Measurements from ENCODE around the gene EXOSC6.
"Not testable (repeated sequence)": the region's sequence is repeated elsewhere in the genome, so short reads cannot be mapped to it uniquely, and the experiment has no call there.

The EXOSC6 gene

GRCh38 chr16:70254180-70254964 lies 2.6 kb upstream of the EXOSC6 start:
- no peak for DNase-seq

- peak; percentile 53 for DNase-seq
Measured at GRCh38 chr16:70253291-70254106, 1.8 kb upstream of the EXOSC6 start.

GRCh38 chr16:70252355-70252988 lies 732 bp upstream of the EXOSC6 start:
- no peak for DNase-seq

GRCh38 chr16:70250748-70251628 lies 752 bp downstream of the EXOSC6 start:
- DNase-seq = peak; percentile 48

GRCh38 chr16:70249697-70250096 lies 2.0 kb downstream of the EXOSC6 start:
- not testable (repeated sequence) for DNase-seq

- not testable (repeated sequence) for DNase-seq
Measured at GRCh38 chr16:70238773-70239172, 13.0 kb downstream of the EXOSC6 start.

DNA sequence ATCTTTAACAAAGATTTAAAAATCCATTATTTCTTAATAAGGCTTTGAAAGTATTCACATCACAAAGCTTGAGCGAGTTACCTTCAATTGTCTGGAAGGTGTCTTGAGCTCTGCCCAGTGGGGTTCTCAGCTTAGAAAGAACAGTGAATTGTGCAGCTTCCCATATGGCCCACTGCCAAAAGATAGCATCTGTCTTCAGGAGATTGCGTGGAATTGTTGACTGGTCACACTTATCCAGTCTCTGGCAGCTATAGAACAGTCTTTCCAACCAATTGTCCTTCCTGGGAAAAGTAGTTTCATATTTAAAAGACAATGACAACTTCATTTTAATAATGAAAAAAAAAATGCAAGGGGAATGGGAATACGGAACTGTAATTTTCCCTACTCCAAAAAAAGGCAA lies 19.9 kb downstream of the EXOSC6 start:
- DNase-seq = not testable (repeated sequence)

DNA sequence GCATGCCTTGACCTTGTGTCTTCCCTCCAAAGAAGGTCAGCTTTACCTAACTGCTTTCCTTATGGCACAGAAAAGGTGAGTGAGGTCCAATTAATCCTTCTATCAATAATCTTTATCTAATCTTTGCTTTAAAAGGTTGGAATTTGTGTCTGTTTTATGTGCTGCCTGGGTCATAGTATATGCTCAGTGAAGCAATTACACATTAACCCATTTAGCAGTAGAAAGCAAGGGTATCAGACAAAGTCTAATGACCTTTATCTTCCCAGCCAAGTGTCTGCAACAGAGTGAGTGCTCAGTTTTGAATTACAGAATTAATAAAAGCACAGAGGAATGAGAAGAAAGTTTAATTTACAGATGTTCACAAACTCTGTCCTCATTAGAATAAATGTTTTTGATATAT lies 25.7 kb downstream of the EXOSC6 start:
- DNase-seq = not testable (repeated sequence)

GRCh38 chr16:70225430-70225829 lies 26.3 kb downstream of the EXOSC6 start:
- DNase-seq = not testable (repeated sequence)

DNA sequence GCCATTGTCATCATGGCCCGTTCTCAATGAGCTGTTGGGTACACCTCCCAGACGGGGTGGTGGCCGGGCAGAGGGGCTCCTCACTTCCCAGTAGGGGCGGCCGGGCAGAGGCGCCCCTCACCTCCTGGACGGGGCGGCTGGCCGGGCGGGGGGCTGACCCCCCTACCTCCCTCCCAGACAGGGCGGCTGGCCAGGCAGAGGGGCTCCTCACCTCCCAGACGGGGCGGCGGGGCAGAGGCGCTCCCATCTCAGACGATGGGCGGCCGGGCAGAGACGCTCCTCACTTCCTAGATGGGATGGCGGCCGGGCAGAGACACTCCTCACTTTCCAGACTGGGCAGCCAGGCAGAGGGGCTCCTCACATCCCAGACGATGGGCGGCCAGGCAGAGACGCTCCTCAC lies 27.1 kb downstream of the EXOSC6 start:
- DNase-seq = not testable (repeated sequence)

GRCh38 chr16:70223971-70224513 lies 27.7 kb downstream of the EXOSC6 start:
- not testable (repeated sequence) for DNase-seq

GRCh38 chr16:70223216-70223615 lies 28.5 kb downstream of the EXOSC6 start:
- not testable (repeated sequence) for DNase-seq

GRCh38 chr16:70222574-70222973 lies 29.2 kb downstream of the EXOSC6 start:
- not testable (repeated sequence) for DNase-seq

- DNase-seq = not testable (repeated sequence)
Measured at GRCh38 chr16:70218586-70218985, 33.2 kb downstream of the EXOSC6 start.

DNA sequence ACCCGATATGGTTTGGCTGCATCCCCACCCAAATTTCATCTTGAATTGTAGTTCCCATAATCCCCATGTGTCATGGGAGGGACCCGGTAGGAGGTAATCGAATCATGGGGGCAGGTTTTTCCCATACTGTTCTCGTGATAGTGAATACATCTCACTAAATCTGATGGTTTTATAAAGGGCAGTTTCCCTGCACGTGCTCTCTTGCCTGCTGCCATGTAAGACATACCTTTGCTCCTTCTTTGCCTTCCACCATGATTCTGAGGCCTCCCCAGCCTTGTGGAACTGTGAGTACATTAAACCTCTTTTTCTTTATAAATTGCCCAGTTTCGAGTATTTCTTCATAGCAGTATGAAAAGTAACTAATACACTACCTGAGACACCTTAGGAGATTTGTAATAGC lies 45.4 kb downstream of the EXOSC6 start:
- DNase-seq = not testable (repeated sequence)

DNA sequence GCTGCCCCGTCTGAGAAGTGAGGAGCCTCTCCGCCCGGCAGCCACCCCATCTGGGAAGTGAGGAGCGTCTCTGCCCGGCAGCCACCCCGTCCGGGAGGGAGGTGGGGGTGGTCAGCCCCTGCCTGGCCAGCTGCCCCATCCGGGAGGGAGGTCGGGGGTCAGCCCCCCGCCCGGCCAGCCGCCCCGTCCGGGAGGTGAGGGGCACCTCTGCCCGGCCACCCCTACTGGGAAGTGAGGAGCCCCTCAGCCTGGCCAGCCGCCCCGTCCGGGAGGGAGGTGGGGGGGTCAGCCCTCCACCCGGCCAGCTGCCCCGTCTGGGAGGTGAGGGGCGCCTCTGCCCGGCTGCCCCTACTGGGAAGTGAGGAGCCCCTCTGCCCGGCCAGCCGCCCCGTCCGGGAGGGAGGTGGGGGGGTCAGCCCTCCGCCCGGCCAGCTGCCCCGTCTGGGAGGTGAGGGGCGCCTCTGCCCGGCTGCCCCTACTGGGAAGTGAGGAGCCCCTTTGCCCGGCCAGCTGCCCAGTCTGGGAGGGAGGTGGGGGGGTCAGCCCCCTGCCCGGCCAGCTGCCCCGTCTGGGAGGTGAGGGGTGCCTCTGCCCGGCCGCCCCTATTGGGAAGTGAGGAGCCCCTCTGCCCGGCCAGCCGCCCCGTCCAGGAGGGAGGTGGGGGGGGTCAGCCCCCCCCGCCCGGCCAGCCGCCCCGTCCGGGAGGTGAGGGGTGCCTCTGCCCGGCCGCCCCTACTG lies 46.9 kb downstream of the EXOSC6 start:
- not testable (repeated sequence) for DNase-seq

- DNase-seq = not testable (repeated sequence)
Measured at GRCh38 chr16:70204010-70204409, 47.7 kb downstream of the EXOSC6 start.

DNA sequence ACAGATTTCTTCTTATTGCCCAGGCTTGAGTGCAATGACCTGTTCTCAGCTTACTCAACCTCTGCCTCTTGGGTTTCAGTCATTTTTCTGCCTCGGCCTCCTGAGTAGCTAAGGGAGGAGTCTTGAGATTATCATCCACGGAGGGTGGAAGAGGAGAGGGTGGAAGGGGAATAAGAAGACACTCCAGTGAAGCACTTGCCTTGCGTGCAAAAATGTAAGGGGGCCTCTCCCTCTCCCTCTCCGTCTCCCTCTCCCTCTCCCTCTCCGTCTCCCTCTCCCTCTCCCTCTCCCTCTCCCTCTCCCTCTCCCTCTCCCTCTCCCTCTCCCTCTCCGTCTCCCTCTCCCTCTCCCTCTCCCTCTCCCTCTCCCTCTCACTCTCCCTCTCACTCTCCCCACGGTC lies 48.2 kb downstream of the EXOSC6 start:
- DNase-seq = not testable (repeated sequence)

GRCh38 chr16:70200063-70200462 lies 51.7 kb downstream of the EXOSC6 start:
- not testable (repeated sequence) for DNase-seq

- DNase-seq = not testable (repeated sequence)
Measured at GRCh38 chr16:70199170-70199569, 52.6 kb downstream of the EXOSC6 start.

GRCh38 chr16:70198666-70199065 lies 53.1 kb downstream of the EXOSC6 start:
- DNase-seq = not testable (repeated sequence)
